ENCODE results near the gene TMEM170B.

Gene TMEM170B

GRCh38 chr6:11535801-11536230 lies 1.7 kb upstream of the TMEM170B start:
- Histone ChIP-seq H3K9ac (ENCODE audit: low read length) (no peak overlapping the region), H3K79me2 (ENCODE audit: low read length) (no peaks in the 10 kb centered on the region), H3K9me2 (replicated peaks; ENCODE audit: insufficient read depth, low read length) (no peaks in the 10 kb centered on the region), H3K4me3 (ENCODE audit: low read length) (no peak overlapping the region), H3K4me1 (ENCODE audit: low read length) (0 out of 2 replicates have a peak, but pooled peaks cover 4% of the 10 kb centered on the region), H3K4me2 (ENCODE audit: low read depth, low read length) (no peak overlapping the region), H3F3A (ENCODE audit: insufficient read depth, low read length) (peaks cover 19% of the 10 kb centered on the region), H3K27me3 (replicated peaks; ENCODE audit: insufficient read depth, low read length) (peaks cover 4% of the 10 kb centered on the region; the same call in 1 of the 2 replicates), H3K36me3 (replicated peaks; ENCODE audit: insufficient read depth, low read length) (no peaks in the 10 kb centered on the region), H3K9me3 (replicated peaks; ENCODE audit: insufficient read depth, low read length) (no peaks in the 10 kb centered on the region), H3K27ac (ENCODE audit: low read length) (no peak overlapping the region), H2AFZ (ENCODE audit: low read length) (no peak overlapping the region), H4K20me1 (ENCODE audit: insufficient read depth, low read length) (0 out of 2 replicates have a peak, but pooled peaks cover 3% of the 10 kb centered on the region)
- peak; percentile 19 for DNase-seq
- TF ChIP-seq CTCF (IDR thresholded peaks at IDR 0.05; ENCODE audit: low read length) (no peak), EZH2 (optimal IDR thresholded peaks at IDR 0.05; ENCODE audit: low read depth, low read length) (no peak), EZH2phosphoT487 (IDR thresholded peaks at IDR 0.05; ENCODE audit: low read length) (no peak)

GRCh38 chr6:11536795-11537194 lies 754 bp upstream of the TMEM170B start:
- Histone ChIP-seq H3K79me2 (ENCODE audit: low read length) (no peaks in the 10 kb centered on the region), H3K27me3 (replicated peaks; ENCODE audit: insufficient read depth, low read length) (peaks cover 4% of the 10 kb centered on the region; the same call in 1 of the 2 replicates), H2AFZ (ENCODE audit: low read length) (peak overlapping the region; percentile 88), H3K36me3 (replicated peaks; ENCODE audit: insufficient read depth, low read length) (no peaks in the 10 kb centered on the region), H3K27ac (ENCODE audit: low read length) (peak overlapping the region; percentile 49; the same call in 1 of the 2 replicates), H3K9me2 (replicated peaks; ENCODE audit: insufficient read depth, low read length) (no peaks in the 10 kb centered on the region), H3K9ac (ENCODE audit: low read length) (peak overlapping the region; percentile 47; the same call in 1 of the 2 replicates), H3K4me2 (ENCODE audit: low read depth, low read length) (peak overlapping the region; percentile 87), H3K9me3 (replicated peaks; ENCODE audit: insufficient read depth, low read length) (no peaks in the 10 kb centered on the region), H3K4me3 (ENCODE audit: low read length) (peak overlapping the region; percentile 88), H4K20me1 (ENCODE audit: insufficient read depth, low read length) (0 out of 2 replicates have a peak, but pooled peaks cover 3% of the 10 kb centered on the region), H3F3A (ENCODE audit: insufficient read depth, low read length) (peaks cover 19% of the 10 kb centered on the region), H3K4me1 (ENCODE audit: low read length) (0 out of 2 replicates have a peak, but pooled peaks cover 4% of the 10 kb centered on the region)
- DNase-seq: peak; percentile 10
- TF ChIP-seq EZH2phosphoT487 (IDR thresholded peaks at IDR 0.05; ENCODE audit: low read length): no peak
- no peak for TF ChIP-seq EZH2 (optimal IDR thresholded peaks at IDR 0.05; ENCODE audit: low read depth, low read length)
- no peak for TF ChIP-seq CTCF (IDR thresholded peaks at IDR 0.05; ENCODE audit: low read length)

GRCh38 chr6:11538052-11538818 lies 686 bp downstream of the TMEM170B start:
- Histone ChIP-seq H3K9ac (ENCODE audit: low read length) (peak overlapping the region; percentile 54; the same call in 1 of the 2 replicates), H3F3A (ENCODE audit: insufficient read depth, low read length) (peaks cover 19% of the 10 kb centered on the region), H3K27ac (ENCODE audit: low read length) (no peak overlapping the region), H3K4me3 (ENCODE audit: low read length) (peak overlapping the region; percentile 88), H3K4me1 (ENCODE audit: low read length) (0 out of 2 replicates have a peak, but pooled peaks cover 4% of the 10 kb centered on the region), H3K36me3 (replicated peaks; ENCODE audit: insufficient read depth, low read length) (no peaks in the 10 kb centered on the region), H3K27me3 (replicated peaks; ENCODE audit: insufficient read depth, low read length) (peaks cover 4% of the 10 kb centered on the region; the same call in 1 of the 2 replicates), H2AFZ (ENCODE audit: low read length) (peak overlapping the region; percentile 67), H4K20me1 (ENCODE audit: insufficient read depth, low read length) (0 out of 2 replicates have a peak, but pooled peaks cover 3% of the 10 kb centered on the region), H3K4me2 (ENCODE audit: low read depth, low read length) (peak overlapping the region; percentile 87; the same call in 1 of the 2 replicates), H3K79me2 (ENCODE audit: low read length) (no peaks in the 10 kb centered on the region), H3K9me2 (replicated peaks; ENCODE audit: insufficient read depth, low read length) (no peaks in the 10 kb centered on the region), H3K9me3 (replicated peaks; ENCODE audit: insufficient read depth, low read length) (no peaks in the 10 kb centered on the region)
- no peak for DNase-seq
- TF ChIP-seq EZH2phosphoT487 (IDR thresholded peaks at IDR 0.05; ENCODE audit: low read length) (no peak), EZH2 (optimal IDR thresholded peaks at IDR 0.05; ENCODE audit: low read depth, low read length) (no peak), CTCF (IDR thresholded peaks at IDR 0.05; ENCODE audit: low read length) (no peak)
